ENCODE results near the gene B3GNT8. TPM values are rescaled to one million over a fixed set of nuclear protein-coding genes. Genes with fewer than 3 reads are reported as not detected.
A peak's percentile ranks its signal among the peaks of the same experiment; 100 is the strongest.
"Not testable (repeated sequence)": the region's sequence is repeated elsewhere in the genome, so short reads cannot be mapped to it uniquely, and the experiment has no call there.

Gene B3GNT8, protein sequence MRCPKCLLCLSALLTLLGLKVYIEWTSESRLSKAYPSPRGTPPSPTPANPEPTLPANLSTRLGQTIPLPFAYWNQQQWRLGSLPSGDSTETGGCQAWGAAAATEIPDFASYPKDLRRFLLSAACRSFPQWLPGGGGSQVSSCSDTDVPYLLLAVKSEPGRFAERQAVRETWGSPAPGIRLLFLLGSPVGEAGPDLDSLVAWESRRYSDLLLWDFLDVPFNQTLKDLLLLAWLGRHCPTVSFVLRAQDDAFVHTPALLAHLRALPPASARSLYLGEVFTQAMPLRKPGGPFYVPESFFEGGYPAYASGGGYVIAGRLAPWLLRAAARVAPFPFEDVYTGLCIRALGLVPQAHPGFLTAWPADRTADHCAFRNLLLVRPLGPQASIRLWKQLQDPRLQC
- polyA plus RNA-seq (2013) = 2.6 and 2.9 TPM in 2 replicates

GRCh38 chr19:41426952-41427646 is at the start of gene B3GNT8:
B3GNT8 (minus strand) TSS chr19:41427374; CDS start chr19:41426778, 596 bp downstream.
- Histone ChIP-seq H2BK5ac (ENCODE audit: low read depth, low read length, poor library complexity) (peak within 1 kb of the TSS; percentile 58), H2AFZ (ENCODE audit: insufficient read depth, low read length, poor library complexity) (peak within 1 kb of the TSS; percentile 56)

GRCh38 chr19:41476583-41476982 is 49.4 kb upstream of the B3GNT8 start:
- no peaks in the 10 kb centered on the region for H3K36me3 ChIP-seq (ENCODE audit: control insufficient read depth in 1 of 2, insufficient read depth in 2 of 2, low read length in 2 of 2)
- no peak overlapping the region for H4K12ac ChIP-seq (ENCODE audit: low read depth, low read length)
- H3K18ac ChIP-seq (ENCODE audit: low read length) = no peak overlapping the region
- no peak overlapping the region for H2AFZ ChIP-seq (ENCODE audit: insufficient read depth, low read length, poor library complexity)
- no peak overlapping the region for H3K14ac ChIP-seq (ENCODE audit: low read length)
- no peak overlapping the region for H4K91ac ChIP-seq (ENCODE audit: low read depth, low read length)
- no peak overlapping the region for H2BK5ac ChIP-seq (ENCODE audit: low read depth, low read length, poor library complexity)
- no peak overlapping the region for H3K9ac ChIP-seq (ENCODE audit: low read length)
- no peak overlapping the region for H3K27ac ChIP-seq (ENCODE audit: low read depth, low read length)
- no peak overlapping the region for H3K4me3 ChIP-seq (ENCODE audit: low read depth, low read length)
- H3K23ac ChIP-seq (ENCODE audit: low read length) = no peak overlapping the region
- no peak overlapping the region for H3K4me2 ChIP-seq (ENCODE audit: low read length)
- peaks cover 2% of the 10 kb centered on the region for H3K27me3 ChIP-seq (ENCODE audit: insufficient read depth, low read length)
- H2AK5ac ChIP-seq (ENCODE audit: low read length) = no peak overlapping the region
- no peak for DNase-seq
- H3K79me1 ChIP-seq (ENCODE audit: low read length) = no peaks in the 10 kb centered on the region
- H3K4ac ChIP-seq (ENCODE audit: low read depth, low read length) = no peak overlapping the region
- H2BK120ac ChIP-seq (ENCODE audit: insufficient read depth, low read length, poor library complexity) = no peak overlapping the region
- H3K9me3 ChIP-seq (ENCODE audit: insufficient read depth, low read depth, low read length) = peaks cover 18% of the 10 kb centered on the region
- H2BK12ac ChIP-seq (ENCODE audit: low read length) = no peak overlapping the region
- H4K8ac ChIP-seq (ENCODE audit: low read depth, low read length) = no peak overlapping the region
- H3K79me2 ChIP-seq (ENCODE audit: control insufficient read depth, insufficient read depth, low read length, poor library complexity) = no peaks in the 10 kb centered on the region
- H3K4me1 ChIP-seq (ENCODE audit: control insufficient read depth in 1 of 2, insufficient read depth in 2 of 2, low read length in 2 of 2) = no peaks in the 10 kb centered on the region

More at GRCh38 chr19:41426952-41427646, at the start of gene B3GNT8:
- Histone ChIP-seq H3K4me2 (ENCODE audit: low read length) (peak within 1 kb of the TSS; percentile 84), H4K12ac (ENCODE audit: low read depth, low read length) (peak within 1 kb of the TSS; percentile 47), H3K14ac (ENCODE audit: low read length) (peak within 1 kb of the TSS; percentile 74), H3K79me1 (ENCODE audit: low read length) (peaks cover 7% of the 10 kb centered on the region), H3K9ac (ENCODE audit: low read length) (peak within 1 kb of the TSS; percentile 83), H3K79me2 (ENCODE audit: control insufficient read depth, insufficient read depth, low read length, poor library complexity) (peaks cover 3% of the 10 kb centered on the region), H2BK12ac (ENCODE audit: low read length) (peak within 1 kb of the TSS; percentile 60), H3K4me3 (ENCODE audit: low read depth, low read length) (peak within 1 kb of the TSS; percentile 31), H4K8ac (ENCODE audit: low read depth, low read length) (peak within 1 kb of the TSS; percentile 86), H3K23ac (ENCODE audit: low read length) (no peak within 1 kb of the TSS), H3K4me1 (ENCODE audit: control insufficient read depth in 1 of 2, insufficient read depth in 2 of 2, low read length in 2 of 2) (peaks cover 14% of the 10 kb centered on the region in 2 experiments), H3K9me3 (ENCODE audit: insufficient read depth, low read depth, low read length) (no peaks in the 10 kb centered on the region), H3K36me3 (ENCODE audit: control insufficient read depth in 1 of 2, insufficient read depth in 2 of 2, low read length in 2 of 2) (peaks cover 42 to 45% of the 10 kb centered on the region in 2 experiments), H3K18ac (ENCODE audit: low read length) (peak within 1 kb of the TSS; percentile 69), H2AK5ac (ENCODE audit: low read length) (peak within 1 kb of the TSS; percentile 60), H3K27ac (ENCODE audit: low read depth, low read length) (no peak within 1 kb of the TSS), H2BK120ac (ENCODE audit: insufficient read depth, low read length, poor library complexity) (peak within 1 kb of the TSS; percentile 25), H3K27me3 (ENCODE audit: insufficient read depth, low read length) (no peaks in the 10 kb centered on the region), H3K4ac (ENCODE audit: low read depth, low read length) (peak within 1 kb of the TSS; percentile 65), H4K91ac (ENCODE audit: low read depth, low read length) (peak within 1 kb of the TSS; percentile 71)
- WGBS (ENCODE audit: extremely low coverage, insufficient coverage, insufficient read length) = no CpG with 5 or more reads among the region's 19 CpGs
- DNase-seq = peak; percentile 29 to 34

DNA sequence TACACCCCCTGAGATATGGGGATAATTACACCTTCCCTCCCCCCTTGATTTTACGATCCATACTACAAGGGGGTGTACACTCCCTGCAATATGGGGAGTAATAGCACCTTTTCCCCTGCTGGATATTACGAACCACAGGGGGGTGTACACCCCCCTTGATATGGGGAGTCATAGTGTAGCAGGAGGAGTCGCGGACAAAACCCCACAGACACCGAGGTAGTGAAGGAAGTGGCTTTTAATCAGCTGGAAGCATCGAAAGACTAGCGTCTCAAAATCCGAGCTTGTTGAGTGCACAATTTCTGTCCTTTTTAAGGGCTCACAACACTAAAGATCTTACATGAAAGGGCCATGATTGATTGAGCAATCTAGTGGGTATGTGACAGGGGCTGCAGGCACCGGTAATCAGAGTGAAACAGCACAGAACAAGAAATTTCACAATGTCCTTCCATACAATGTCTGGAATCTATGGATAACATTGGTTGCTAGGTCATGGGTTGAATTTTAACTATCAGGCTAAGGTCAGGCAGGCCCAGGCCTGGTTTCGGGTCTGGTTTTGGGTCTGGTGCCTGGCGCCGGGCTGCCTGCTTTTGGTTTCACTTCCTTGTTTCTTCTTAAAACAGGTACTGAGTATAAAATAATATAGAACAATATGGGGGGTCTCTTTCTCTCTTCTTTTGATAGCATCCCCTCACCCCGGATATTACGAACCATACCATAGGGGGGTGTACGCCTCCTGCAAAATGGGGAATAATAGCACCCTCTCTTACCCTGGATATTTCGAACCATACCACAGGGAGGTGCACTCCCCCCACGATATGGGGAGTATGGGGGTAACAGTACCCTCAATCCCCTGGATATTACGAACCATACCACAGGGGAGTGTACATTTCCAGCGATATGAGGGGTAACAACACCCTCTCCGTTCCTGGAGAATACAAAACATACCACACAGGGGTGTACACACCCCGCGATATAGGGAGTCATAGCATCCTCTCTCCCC is 36.4 kb upstream of the B3GNT8 start:
- not testable (repeated sequence) for H3K9me3 ChIP-seq (ENCODE audit: insufficient read depth, low read depth, low read length); H3K4me1 ChIP-seq (ENCODE audit: control insufficient read depth in 1 of 2, insufficient read depth in 2 of 2, low read length in 2 of 2); H4K91ac ChIP-seq (ENCODE audit: low read depth, low read length); H3K79me1 ChIP-seq (ENCODE audit: low read length); H3K79me2 ChIP-seq (ENCODE audit: control insufficient read depth, insufficient read depth, low read length, poor library complexity); H4K8ac ChIP-seq (ENCODE audit: low read depth, low read length); H3K27ac ChIP-seq (ENCODE audit: low read depth, low read length); H3K23ac ChIP-seq (ENCODE audit: low read length); H3K14ac ChIP-seq (ENCODE audit: low read length); H3K4ac ChIP-seq (ENCODE audit: low read depth, low read length); DNase-seq; H2BK120ac ChIP-seq (ENCODE audit: insufficient read depth, low read length, poor library complexity); H3K4me3 ChIP-seq (ENCODE audit: low read depth, low read length); H3K4me2 ChIP-seq (ENCODE audit: low read length); H3K18ac ChIP-seq (ENCODE audit: low read length); H3K9ac ChIP-seq (ENCODE audit: low read length); H4K12ac ChIP-seq (ENCODE audit: low read depth, low read length); H3K27me3 ChIP-seq (ENCODE audit: insufficient read depth, low read length); H2BK12ac ChIP-seq (ENCODE audit: low read length); H3K36me3 ChIP-seq (ENCODE audit: control insufficient read depth in 1 of 2, insufficient read depth in 2 of 2, low read length in 2 of 2); H2AFZ ChIP-seq (ENCODE audit: insufficient read depth, low read length, poor library complexity); H2AK5ac ChIP-seq (ENCODE audit: low read length); H2BK5ac ChIP-seq (ENCODE audit: low read depth, low read length, poor library complexity)
- no CpG with 5 or more reads among the region's 22 CpGs for WGBS (ENCODE audit: extremely low coverage, insufficient coverage, insufficient read length)

DNA sequence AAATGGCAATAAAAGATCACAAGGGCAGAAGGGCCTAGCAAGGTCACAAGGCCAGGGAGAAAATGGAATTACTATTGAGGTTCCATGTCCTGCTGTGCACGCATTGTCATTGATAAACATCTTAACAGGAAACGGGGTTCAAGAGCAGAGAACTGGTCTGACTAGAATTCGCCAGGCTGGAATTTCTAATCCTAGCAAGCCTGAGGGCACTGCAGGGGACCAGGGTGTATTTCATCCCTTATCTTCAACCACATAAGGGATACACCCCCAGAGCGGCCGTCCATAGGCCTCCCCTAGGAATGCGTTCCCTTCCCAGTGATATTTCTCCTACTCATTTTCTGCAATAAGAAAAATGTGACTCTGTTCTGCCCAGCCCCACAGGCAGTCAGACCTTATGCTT is 35.3 kb upstream of the B3GNT8 start:
- Histone ChIP-seq H3K4me3 (ENCODE audit: low read depth, low read length) (no peak overlapping the region), H3K9ac (ENCODE audit: low read length) (no peak overlapping the region), H3K36me3 (ENCODE audit: control insufficient read depth in 1 of 2, insufficient read depth in 2 of 2, low read length in 2 of 2) (no peaks in the 10 kb centered on the region), H2AFZ (ENCODE audit: insufficient read depth, low read length, poor library complexity) (no peak overlapping the region), H4K8ac (ENCODE audit: low read depth, low read length) (no peak overlapping the region), H2AK5ac (ENCODE audit: low read length) (no peak overlapping the region), H3K79me1 (ENCODE audit: low read length) (no peaks in the 10 kb centered on the region), H3K9me3 (ENCODE audit: insufficient read depth, low read depth, low read length) (peaks cover 6% of the 10 kb centered on the region), H2BK120ac (ENCODE audit: insufficient read depth, low read length, poor library complexity) (no peak overlapping the region), H3K14ac (ENCODE audit: low read length) (no peak overlapping the region), H2BK5ac (ENCODE audit: low read depth, low read length, poor library complexity) (no peak overlapping the region), H3K4me1 (ENCODE audit: control insufficient read depth in 1 of 2, insufficient read depth in 2 of 2, low read length in 2 of 2) (no peaks in the 10 kb centered on the region), H3K79me2 (ENCODE audit: control insufficient read depth, insufficient read depth, low read length, poor library complexity) (no peaks in the 10 kb centered on the region), H3K4ac (ENCODE audit: low read depth, low read length) (no peak overlapping the region), H3K27me3 (ENCODE audit: insufficient read depth, low read length) (no peaks in the 10 kb centered on the region), H4K12ac (ENCODE audit: low read depth, low read length) (no peak overlapping the region), H3K4me2 (ENCODE audit: low read length) (no peak overlapping the region), H2BK12ac (ENCODE audit: low read length) (no peak overlapping the region), H4K91ac (ENCODE audit: low read depth, low read length) (no peak overlapping the region), H3K27ac (ENCODE audit: low read depth, low read length) (no peak overlapping the region), H3K18ac (ENCODE audit: low read length) (no peak overlapping the region), H3K23ac (ENCODE audit: low read length) (no peak overlapping the region)
- no peak for DNase-seq
- WGBS (ENCODE audit: extremely low coverage, insufficient coverage, insufficient read length) = no CpG with 5 or more reads among the region's 6 CpGs
